H1 (cell line): Measurements from ENCODE around the gene PITX1. TPM values are rescaled to one million over a fixed set of nuclear protein-coding genes. Genes with fewer than 3 reads are reported as not detected.

Experiments used
- CTCF ChIA-PET: fragments of 300-600 bp; sonication (Branson Sonifier 250); formaldehyde crosslinking; loops from one replicate; lab custom pipeline; 2021; ENCODE audit not compliant: partially characterized antibody; lab: Charles Lee
- POLR2A ChIA-PET: fragments of 300-600 bp; sonication (Branson Sonifier 250); formaldehyde crosslinking; loops from one replicate; lab custom pipeline; 2021; ENCODE audit warnings: inconsistent platforms; ENCODE audit not compliant: partially characterized antibody; lab: Charles Lee
- DNase-seq, 2 experiments: peaks; one replicate each; pipeline versions ENCODE4 v3.0.0 to v3.0.0-alpha.2; 2010 to 2022; ENCODE audit warnings: low spot score in 2 of 2, low read depth in 1 of 2, mixed read lengths in 1 of 2
- FAIRE-seq: peaks from 2 replicates; lab custom pipeline; 2011; peaks lifted over from hg19 to GRCh38; lab: Jason Lieb, UNC
- H2AFZ ChIP-seq: 2 replicates; pipeline ENCODE4 v1.8.1; 2012; ENCODE audit warnings: low read length, inconsistent platforms
- H2AK5ac ChIP-seq: 2 replicates; pipeline ENCODE4 v1.6.1; 2013; ENCODE audit warnings: low read depth, low read length
- H2BK120ac ChIP-seq: replicated peaks from 2 replicates; pipeline ENCODE3; 2013; ENCODE audit warnings: low read depth, low read length, inconsistent platforms
- H2BK12ac ChIP-seq: 2 replicates; pipeline ENCODE4 v1.6.1; 2013; ENCODE audit warnings: low read depth, low read length
- H2BK15ac ChIP-seq: 2 replicates; pipeline ENCODE4 v1.6.1; 2013; ENCODE audit warnings: low read length
- H2BK20ac ChIP-seq: 2 replicates; pipeline ENCODE4 v1.6.1; 2013; ENCODE audit warnings: low read length
- H2BK5ac ChIP-seq: 2 replicates; pipeline ENCODE4 v1.6.1; 2013; ENCODE audit warnings: low read depth, low read length
- H3K14ac ChIP-seq: 2 replicates; pipeline ENCODE4 v1.6.1; 2013; ENCODE audit warnings: inconsistent platforms; ENCODE audit not compliant: insufficient read length
- H3K18ac ChIP-seq: 2 replicates; pipeline ENCODE4 v1.6.1; 2013; ENCODE audit warnings: low read length; ENCODE audit errors: extremely low read depth
- H3K23ac ChIP-seq: 2 replicates; pipeline ENCODE4 v1.6.1; 2013; ENCODE audit warnings: inconsistent platforms; ENCODE audit not compliant: insufficient read length
- H3K23me2 ChIP-seq: 2 replicates; pipeline ENCODE4 v1.6.1; 2013; ENCODE audit warnings: low read depth, low read length
- H3K27ac ChIP-seq: 2 replicates; pipeline ENCODE4 v1.6.1; 2011; ENCODE audit warnings: low read depth, low read length, inconsistent platforms
- H3K27me3 ChIP-seq, 4 experiments: replicated peaks in 1 of 4; 1 replicate in 1 of 4; 2 replicates in 3 of 4; pipeline versions ENCODE4 v1.6.1 to v1.8.1; 2011 to 2013; ENCODE audit warnings: low read length in 3 of 4, mild to moderate bottlenecking in 3 of 4, inconsistent platforms in 2 of 4, mixed read lengths in 2 of 4, moderate library complexity in 1 of 4; ENCODE audit not compliant: control insufficient read depth in 3 of 4, insufficient read depth in 3 of 4; ENCODE audit errors: extremely low read depth in 1 of 4
- H3K36me3 ChIP-seq, 4 experiments: 2 replicates each; pipeline versions ENCODE4 v1.6.1 to v1.8.1; 2011 to 2013; ENCODE audit warnings: mild to moderate bottlenecking in 4 of 4, low read length in 3 of 4, moderate library complexity in 2 of 4, control low read depth in 1 of 4, inconsistent platforms in 1 of 4; ENCODE audit not compliant: insufficient read depth in 4 of 4, control insufficient read depth in 2 of 4
- H3K4ac ChIP-seq: replicated peaks from 2 replicates; pipeline ENCODE3; 2013; ENCODE audit warnings: low read length, low read depth, mixed read lengths, inconsistent platforms; ENCODE audit not compliant: insufficient read length
- H3K4me1 ChIP-seq, 4 experiments: replicated peaks in 1 of 4; 1 replicate in 1 of 4; 2 replicates in 3 of 4; pipeline versions ENCODE4 v1.6.1 to v1.8.1; 2011 to 2013; ENCODE audit warnings: low read length in 3 of 4, inconsistent platforms in 2 of 4, mixed read lengths in 1 of 4; ENCODE audit not compliant: insufficient read depth in 4 of 4, control insufficient read depth in 3 of 4
- H3K4me2 ChIP-seq, 2 experiments: 2 replicates each; pipeline versions ENCODE4 v1.6.1 to v1.8.1; 2011 to 2013; ENCODE audit warnings: low read depth in 2 of 2, low read length in 2 of 2, control low read depth in 1 of 2, inconsistent platforms in 1 of 2, mild to moderate bottlenecking in 1 of 2; ENCODE audit not compliant: insufficient read depth in 1 of 2
- H3K4me3 ChIP-seq, 4 experiments: fragments of 200-600, 300-600 bp in 1 of 4; sonication (generic), shearing (Covaris generic), sonication (Bioruptor Twin) in 1 of 4; 2 replicates each; pipeline versions ENCODE4 v1.5.1 to v1.8.1; 2011 to 2016; ENCODE audit warnings: low read length in 4 of 4, low read depth in 3 of 4, control low read depth in 2 of 4, inconsistent platforms in 2 of 4, mild to moderate bottlenecking in 2 of 4, mixed read lengths in 1 of 4, moderate library complexity in 1 of 4; ENCODE audit not compliant: insufficient read depth in 2 of 4; ENCODE audit errors: extremely low read depth in 1 of 4
- H3K56ac ChIP-seq: replicated peaks from 2 replicates; pipeline ENCODE3; 2013; ENCODE audit warnings: low read depth, mild to moderate bottlenecking, mixed read lengths, low read length, inconsistent platforms; ENCODE audit not compliant: insufficient read length
- H3K79me1 ChIP-seq: 2 replicates; pipeline ENCODE4 v1.6.1; 2013; ENCODE audit warnings: low read depth, low read length, control low read depth
- H3K79me2 ChIP-seq, 2 experiments: 2 replicates each; pipeline versions ENCODE4 v1.6.1 to v1.8.1; 2012 to 2013; ENCODE audit warnings: low read length in 2 of 2, mild to moderate bottlenecking in 2 of 2, inconsistent platforms in 1 of 2; ENCODE audit not compliant: insufficient read depth in 2 of 2, control insufficient read depth in 1 of 2
- H3K9ac ChIP-seq, 4 experiments: replicated peaks in 1 of 4; 1 replicate in 1 of 4; 2 replicates in 3 of 4; pipeline versions ENCODE4 v1.6.1 to v1.8.1; 2011 to 2013; ENCODE audit warnings: low read depth in 3 of 4, low read length in 3 of 4, control low read depth in 2 of 4, mild to moderate bottlenecking in 2 of 4, moderate library complexity in 2 of 4, inconsistent platforms in 1 of 4; ENCODE audit errors: extremely low read depth in 1 of 4
- H3K9me3 ChIP-seq, 2 experiments: 2 replicates each; pipeline versions ENCODE4 v1.6.1 to v1.8.1; 2012 to 2013; ENCODE audit warnings: mild to moderate bottlenecking in 2 of 2, moderate library complexity in 2 of 2, control low read depth in 1 of 2, inconsistent platforms in 1 of 2, low read depth in 1 of 2, low read length in 1 of 2, mixed read lengths in 1 of 2; ENCODE audit not compliant: insufficient read depth in 2 of 2
- H4K20me1 ChIP-seq, 2 experiments: replicated peaks in 1 of 2; 2 replicates each; pipeline versions ENCODE3 to v1.8.1; 2011 to 2013; ENCODE audit warnings: inconsistent platforms in 2 of 2, low read length in 2 of 2, mild to moderate bottlenecking in 1 of 2; ENCODE audit not compliant: insufficient read depth in 2 of 2, control insufficient read depth in 1 of 2
- H4K5ac ChIP-seq: 2 replicates; pipeline ENCODE4 v1.6.1; 2013; ENCODE audit warnings: low read length, low read depth, mixed read lengths, inconsistent platforms; ENCODE audit not compliant: insufficient read length
- H4K8ac ChIP-seq: 2 replicates; pipeline ENCODE4 v1.8.0; 2013; ENCODE audit warnings: mild to moderate bottlenecking, moderate library complexity, low read length, inconsistent platforms; ENCODE audit not compliant: insufficient read depth; ENCODE audit errors: extremely low read depth
- H4K91ac ChIP-seq: replicated peaks from 2 replicates; pipeline ENCODE3; 2013; ENCODE audit warnings: low read length, mixed read lengths, inconsistent platforms; ENCODE audit not compliant: insufficient read length
- WGBS, 2 experiments: shearing (Covaris generic) in 1 of 2; methylation state at CpG; one replicate each; pipeline versions ENCODE4 v1.1.6 to v1.1.7; 2013 to 2015; ENCODE audit warnings: low lambda C conversion rate in 2 of 2, mixed read lengths in 2 of 2, inconsistent platforms in 1 of 2, low coverage in 1 of 2, missing lambda C conversion rate in 1 of 2; ENCODE audit not compliant: insufficient replicate concordance in 2 of 2, insufficient coverage in 1 of 2, insufficient read length in 1 of 2; ENCODE audit errors: extremely low coverage in 1 of 2, missing lambda C conversion rate in 1 of 2; 5-methylcytosine and 5-hydroxymethylcytosine counted together
- polyA plus RNA-seq, 7 experiments: library from polyadenylated mRNA; depleted of rRNA in 3 of 7; stranded (reverse) in 5 of 7; unstranded in 2 of 7; fragments of >200 nt in 5 of 7; fragments of 200-250 nt in 2 of 7; gene quantifications; 1 replicate in 5 of 7; 2 replicates in 1 of 7; 4 replicates in 1 of 7; pipeline versions ENCODE4 v1.2.1 to v1.2.3, GENCODE V29; 2011 to 2013; ENCODE audit warnings: missing spikeins in 2 of 7, mixed read lengths in 2 of 7
- total RNA-seq: library from RNA; stranded (reverse); fragmentation: NEBNext Ultra II Directional; extraction: Animal tissue kit (Norgen Biotek cat#: 25700); gene quantifications from 2 replicates; pipeline ENCODE4 v1.2.1, GENCODE V29; 2021

The PITX1 gene
- total and polyA plus RNA-seq, 2 of the 8 experiments (the other 6 are each of a cell fraction or from before 2014, with no cell fraction given): 0.03 TPM; not detected in 1

DNA sequence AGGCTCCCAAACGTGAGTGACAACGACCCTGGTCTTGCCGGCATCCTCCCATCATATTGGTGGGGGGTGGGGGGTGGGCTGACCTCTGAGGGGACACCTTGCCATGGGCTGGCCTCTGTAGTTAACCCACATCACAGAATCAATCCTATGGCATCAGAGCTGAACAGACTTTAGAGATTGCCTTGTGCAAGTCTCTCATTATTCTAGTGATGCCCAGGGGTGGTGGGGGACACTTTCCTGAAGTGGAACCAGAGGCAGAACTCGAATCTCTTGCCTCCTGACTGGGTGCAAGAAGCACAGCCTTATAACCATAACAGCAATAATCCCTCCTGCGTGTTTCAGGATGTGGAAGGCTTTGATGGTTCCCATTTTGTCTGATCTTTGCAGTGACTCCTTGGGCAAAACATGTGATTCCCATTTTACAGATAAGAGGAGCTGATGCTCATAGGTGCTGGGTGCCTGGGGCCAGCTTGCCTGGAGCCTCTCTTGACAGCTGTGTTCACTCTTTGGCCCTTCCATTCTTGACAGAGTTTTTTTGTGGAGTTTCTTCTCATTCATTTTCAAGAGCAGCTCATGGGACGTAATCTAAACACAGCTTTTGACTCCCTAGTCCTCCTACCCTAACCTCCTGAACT is 18.6 kb upstream of the PITX1 start:
- no peak overlapping the region for H4K8ac ChIP-seq
- peaks cover 7% of the 10 kb centered on the region; the same call in 1 of the 2 replicates for H3K23me2 ChIP-seq
- H3K4me3 ChIP-seq: no peak overlapping the region
- FAIRE-seq (no peak), DNase-seq (no peak)
- H3K27ac ChIP-seq: no peak overlapping the region
- no peak overlapping the region for H3K9ac ChIP-seq
- H3K23ac ChIP-seq: no peak overlapping the region
- no peaks in the 10 kb centered on the region for H3K79me2 ChIP-seq
- no peak overlapping the region for H2BK120ac ChIP-seq
- peaks cover 0 to 3% (median 2%) of the 10 kb centered on the region in 4 experiments; a peak in 3 of 7 replicates for H3K4me1 ChIP-seq
- no peak overlapping the region for H3K14ac ChIP-seq
- POLR2A ChIA-PET: interaction anchor here (0.6 kb wide), 1 partner anchor 27 kb away, joined by 3 read pairs; no protein-coding TSS in a partner anchor
- H3K79me1 ChIP-seq: no peaks in the 10 kb centered on the region
- H3K56ac ChIP-seq: no peak overlapping the region
- WGBS, 2 experiments: 77% methylated on average over 6 of the region's 6 CpGs; no CpG with 5 or more reads in 1 of the 2 experiments
- no peak overlapping the region for H2BK12ac ChIP-seq
- H2AFZ ChIP-seq: no peak overlapping the region
- H3K4ac ChIP-seq: no peak overlapping the region
- H4K5ac ChIP-seq: no peak overlapping the region
- no peak overlapping the region for H2BK15ac ChIP-seq
- no peak overlapping the region for H2AK5ac ChIP-seq
- H4K20me1 ChIP-seq: peaks cover 0 to 3% of the 10 kb centered on the region in 2 experiments
- H4K91ac ChIP-seq: no peak overlapping the region
- no peaks in the 10 kb centered on the region for H3K9me3 ChIP-seq
- H2BK20ac ChIP-seq: no peak overlapping the region
- no peak overlapping the region for H3K4me2 ChIP-seq
- no peak overlapping the region for H3K18ac ChIP-seq
- CTCF ChIA-PET: interaction anchor here (1.0 to 2.1 kb wide), 7 partner anchors 9 to 152 kb away, joined by 3 to 7 read pairs (median 4); no protein-coding TSS in a partner anchor
- no peaks in the 10 kb centered on the region for H3K36me3 ChIP-seq
- no peak overlapping the region for H2BK5ac ChIP-seq
- H3K27me3 ChIP-seq: peaks cover 30 to 63% (median 57%) of the 10 kb centered on the region in 4 experiments
